ENCODE measurements around the gene ACAD9. TPM values are rescaled to one million over a fixed set of nuclear protein-coding genes. Genes with fewer than 3 reads are reported as not detected.

ACAD9 gene
- total and polyA plus RNA-seq, 7 experiments from 2014 or later, result 17.1 to 74.0 (median 57.5) TPM

- peaks cover 0 to 6% (median 0%) of the 10 kb centered on the region in 7 donors for H3K4me1 Mint-ChIP-seq
Observed at GRCh38 chr3:128855569-128855968, 23.9 kb upstream of the ACAD9 start.

GRCh38 chr3:128858167-128858566, 21.3 kb upstream of the ACAD9 start:
- Mint-ChIP-seq H3K4me3 (no peak overlapping the region), H3K9me3 (peaks cover 8 to 78% (median 45%) of the 10 kb centered on the region in 11 donors), H3K27me3 (no peaks in the 10 kb centered on the region), H3K36me3 (peaks cover 12 to 47% (median 25%) of the 10 kb centered on the region in 5 donors), H3K4me1 (peaks cover 0 to 6% (median 0%) of the 10 kb centered on the region in 7 donors), H3K27ac (no peak overlapping the region)
- intact Hi-C loops (cut with micrococcal nuclease), result no loop called here
- no peak for ATAC-seq
- Histone ChIP-seq H3K27ac (ENCODE audit: low read depth, low read length) (no peak overlapping the region), H3K4me1 (ENCODE audit: control insufficient read depth in 2 of 2, insufficient read depth in 2 of 2, low read length in 2 of 2) (no peaks in the 10 kb centered on the region), H3K9me3 (ENCODE audit: control insufficient read depth in 2 of 3, low read length in 3 of 3) (peaks cover 7 to 50% (median 32%) of the 10 kb centered on the region in 3 experiments), H3K4me3 (ENCODE audit: low read length) (no peak overlapping the region), H3K36me3 (ENCODE audit: control insufficient read depth in 2 of 3, insufficient read depth in 3 of 3, low read length in 3 of 3) (no peaks in the 10 kb centered on the region), H3K27me3 (ENCODE audit: control insufficient read depth in 2 of 2, insufficient read depth in 2 of 2, low read length in 2 of 2) (no peaks in the 10 kb centered on the region)
- ChIA-PET CTCF (no interaction called here), POLR2A (no interaction called here)
- DNase-seq, result no peak

More at GRCh38 chr3:128855569-128855968, 23.9 kb upstream of the ACAD9 start:
- Histone ChIP-seq H3K36me3 (ENCODE audit: control insufficient read depth in 2 of 3, insufficient read depth in 3 of 3, low read length in 3 of 3) (no peaks in the 10 kb centered on the region), H3K27ac (ENCODE audit: low read depth, low read length) (no peak overlapping the region), H3K9me3 (ENCODE audit: control insufficient read depth in 2 of 3, low read length in 3 of 3) (peaks cover 7 to 41% (median 25%) of the 10 kb centered on the region in 3 experiments), H3K27me3 (ENCODE audit: control insufficient read depth in 2 of 2, insufficient read depth in 2 of 2, low read length in 2 of 2) (no peaks in the 10 kb centered on the region), H3K4me3 (ENCODE audit: low read length) (no peak overlapping the region), H3K4me1 (ENCODE audit: control insufficient read depth in 2 of 2, insufficient read depth in 2 of 2, low read length in 2 of 2) (no peaks in the 10 kb centered on the region)
- DNase-seq (no peak), ATAC-seq (peak; percentile 52)
- Mint-ChIP-seq H3K36me3 (peaks cover 9 to 37% (median 14%) of the 10 kb centered on the region in 5 donors), H3K4me3 (no peak overlapping the region), H3K27ac (peak overlapping the region in 1 of 9 donors; percentile 51), H3K9me3 (peaks cover 4 to 67% (median 39%) of the 10 kb centered on the region in 11 donors), H3K27me3 (no peaks in the 10 kb centered on the region)
- ChIA-PET CTCF (no interaction called here), POLR2A (interaction anchor here (0.6 kb wide), 1 partner anchor 90 kb away, joined by 4 read pairs; no protein-coding TSS in a partner anchor)
- intact Hi-C loops (cut with micrococcal nuclease), result no loop called here

- CTCF ChIA-PET, result no interaction called here
- H3K27me3 ChIP-seq (ENCODE audit: control insufficient read depth in 2 of 2, insufficient read depth in 2 of 2, low read length in 2 of 2), result no peaks in the 10 kb centered on the region
- H3K9me3 Mint-ChIP-seq, result peaks cover 8 to 67% (median 39%) of the 10 kb centered on the region in 11 donors
- no peaks in the 10 kb centered on the region for H3K4me1 ChIP-seq (ENCODE audit: control insufficient read depth in 2 of 2, insufficient read depth in 2 of 2, low read length in 2 of 2)
- intact Hi-C loops (cut with micrococcal nuclease), result no loop called here
- no peaks in the 10 kb centered on the region for H3K36me3 ChIP-seq (ENCODE audit: control insufficient read depth in 2 of 3, insufficient read depth in 3 of 3, low read length in 3 of 3)
- no peaks in the 10 kb centered on the region for H3K27me3 Mint-ChIP-seq
- no peak overlapping the region for H3K4me3 ChIP-seq (ENCODE audit: low read length)
- no peak overlapping the region for H3K27ac ChIP-seq (ENCODE audit: low read depth, low read length)
- H3K4me3 Mint-ChIP-seq, result no peak overlapping the region
- no peak for ATAC-seq
- no peak overlapping the region for H3K27ac Mint-ChIP-seq
- POLR2A ChIA-PET, result no interaction called here
- H3K9me3 ChIP-seq (ENCODE audit: control insufficient read depth in 2 of 3, low read length in 3 of 3), result peaks cover 7 to 43% (median 32%) of the 10 kb centered on the region in 3 experiments
- peaks cover 0 to 4% (median under 1%) of the 10 kb centered on the region in 7 donors for H3K4me1 Mint-ChIP-seq
- no peak for DNase-seq
- peaks cover 5 to 41% (median 25%) of the 10 kb centered on the region in 5 donors for H3K36me3 Mint-ChIP-seq
Observed at GRCh38 chr3:128859630-128860029, 19.8 kb upstream of the ACAD9 start.

- Mint-ChIP-seq H3K4me1 (peaks cover 0 to 5% (median 1%) of the 10 kb centered on the region in 7 donors), H3K27me3 (no peaks in the 10 kb centered on the region), H3K27ac (peak overlapping the region in 1 of 9 donors; percentile 62), H3K4me3 (no peak overlapping the region), H3K36me3 (peaks cover 5 to 30% (median 23%) of the 10 kb centered on the region in 5 donors), H3K9me3 (peaks cover 4 to 49% (median 30%) of the 10 kb centered on the region in 11 donors)
- Histone ChIP-seq H3K36me3 (ENCODE audit: control insufficient read depth in 2 of 3, insufficient read depth in 3 of 3, low read length in 3 of 3) (no peaks in the 10 kb centered on the region), H3K27me3 (ENCODE audit: control insufficient read depth in 2 of 2, insufficient read depth in 2 of 2, low read length in 2 of 2) (no peaks in the 10 kb centered on the region), H3K9me3 (ENCODE audit: control insufficient read depth in 2 of 3, low read length in 3 of 3) (peaks cover 7 to 40% (median 32%) of the 10 kb centered on the region in 3 experiments), H3K27ac (ENCODE audit: low read depth, low read length) (no peak overlapping the region), H3K4me3 (ENCODE audit: low read length) (no peak overlapping the region), H3K4me1 (ENCODE audit: control insufficient read depth in 2 of 2, insufficient read depth in 2 of 2, low read length in 2 of 2) (no peaks in the 10 kb centered on the region)
- intact Hi-C loops (cut with micrococcal nuclease), result no loop called here
- ATAC-seq, result no peak
- DNase-seq, result no peak
- ChIA-PET POLR2A (no interaction called here), CTCF (no interaction called here)
Observed at GRCh38 chr3:128861491-128861890, 17.9 kb upstream of the ACAD9 start.

- Mint-ChIP-seq H3K4me1 (peaks cover 0 to 5% (median 0%) of the 10 kb centered on the region in 7 donors), H3K4me3 (no peak overlapping the region), H3K36me3 (peaks cover 5 to 25% (median 12%) of the 10 kb centered on the region in 5 donors), H3K27me3 (no peaks in the 10 kb centered on the region), H3K9me3 (peaks cover 0 to 34% (median 21%) of the 10 kb centered on the region in 11 donors), H3K27ac (no peak overlapping the region)
- ChIA-PET POLR2A (interaction anchor here (0.8 kb wide), 1 partner anchor 385 kb away, joined by 3 read pairs; no protein-coding TSS in a partner anchor), CTCF (interaction anchor here (0.6 kb wide), 1 partner anchor 108 kb away, joined by 3 read pairs; no protein-coding TSS in a partner anchor)
- ATAC-seq (no peak), DNase-seq (no peak)
- Histone ChIP-seq H3K27me3 (ENCODE audit: control insufficient read depth in 2 of 2, insufficient read depth in 2 of 2, low read length in 2 of 2) (no peaks in the 10 kb centered on the region), H3K4me1 (ENCODE audit: control insufficient read depth in 2 of 2, insufficient read depth in 2 of 2, low read length in 2 of 2) (no peaks in the 10 kb centered on the region), H3K9me3 (ENCODE audit: control insufficient read depth in 2 of 3, low read length in 3 of 3) (peaks cover 7 to 30% (median 26%) of the 10 kb centered on the region in 3 experiments), H3K4me3 (ENCODE audit: low read length) (no peak overlapping the region), H3K27ac (ENCODE audit: low read depth, low read length) (no peak overlapping the region), H3K36me3 (ENCODE audit: control insufficient read depth in 2 of 3, insufficient read depth in 3 of 3, low read length in 3 of 3) (no peaks in the 10 kb centered on the region)
- intact Hi-C loops (cut with micrococcal nuclease), result no loop called here
Observed at GRCh38 chr3:128863560-128863959, 15.9 kb upstream of the ACAD9 start.

- Mint-ChIP-seq H3K27ac (peak overlapping the region in 2 of 9 donors; percentile 20 to 23), H3K27me3 (no peaks in the 10 kb centered on the region), H3K9me3 (peaks cover 0 to 25% (median 15%) of the 10 kb centered on the region in 11 donors), H3K4me1 (peaks cover 0 to 5% (median 0%) of the 10 kb centered on the region in 7 donors), H3K4me3 (no peak overlapping the region), H3K36me3 (peaks cover 4 to 19% (median 8%) of the 10 kb centered on the region in 5 donors)
- ChIA-PET CTCF (no interaction called here), POLR2A (interaction anchor here (0.7 to 0.8 kb wide), 2 partner anchors 210 to 385 kb away, joined by 3 read pairs; no protein-coding TSS in a partner anchor)
- ATAC-seq (no peak), DNase-seq (no peak)
- Histone ChIP-seq H3K4me1 (ENCODE audit: control insufficient read depth in 2 of 2, insufficient read depth in 2 of 2, low read length in 2 of 2) (no peaks in the 10 kb centered on the region), H3K27ac (ENCODE audit: low read depth, low read length) (no peak overlapping the region), H3K27me3 (ENCODE audit: control insufficient read depth in 2 of 2, insufficient read depth in 2 of 2, low read length in 2 of 2) (no peaks in the 10 kb centered on the region), H3K4me3 (ENCODE audit: low read length) (no peak overlapping the region), H3K36me3 (ENCODE audit: control insufficient read depth in 2 of 3, insufficient read depth in 3 of 3, low read length in 3 of 3) (no peaks in the 10 kb centered on the region), H3K9me3 (ENCODE audit: control insufficient read depth in 2 of 3, low read length in 3 of 3) (peaks cover 2 to 22% (median 19%) of the 10 kb centered on the region in 3 experiments)
- intact Hi-C loops (cut with micrococcal nuclease), result no loop called here
Observed at GRCh38 chr3:128864351-128864811, 15.0 kb upstream of the ACAD9 start.
